KBM-7 (cell line): ENCODE results near the gene ACTN1.

Experiments used
- DNase-seq: peaks from one replicate; pipeline ENCODE4 v3.0.0-alpha.2; 2015
- in situ Hi-C: fragments of 300-500 bp; cut with MboI; formaldehyde crosslinking; loops from 2 replicates; pipeline ENCODE4 v1.14.3; 2020; ENCODE audit warnings: low sequenced_read_pairs, low pct_unique_long_range_greater_than_20kb, mixed read lengths

Gene ACTN1

GRCh38 chr14:68927089-68927488 lies 52.0 kb downstream of the ACTN1 start:
- in situ Hi-C loops = no loop called here
- DNase-seq = no peak

GRCh38 chr14:68926236-68926635 lies 52.9 kb downstream of the ACTN1 start:
- in situ Hi-C loops = no loop called here
- DNase-seq = peak; percentile 36

GRCh38 chr14:68925373-68925772 lies 53.7 kb downstream of the ACTN1 start:
- DNase-seq = no peak
- in situ Hi-C loops = no loop called here

GRCh38 chr14:68924186-68925158 lies 54.6 kb downstream of the ACTN1 start:
- in situ Hi-C loops = loop anchor here (25.0 kb wide), 1 partner anchor 163 kb away; no protein-coding TSS in a partner anchor
- DNase-seq = no peak

- no peak for DNase-seq
- in situ Hi-C loops = loop anchor here (25.0 kb wide), 1 partner anchor 164 kb away; no protein-coding TSS in a partner anchor
These were observed 56.2 kb downstream of the ACTN1 start for GRCh38 chr14:68922886-68923285.

GRCh38 chr14:68922201-68922621 lies 56.9 kb downstream of the ACTN1 start:
- no peak for DNase-seq
- in situ Hi-C loops = loop anchor here (25.0 kb wide), 1 partner anchor 165 kb away; no protein-coding TSS in a partner anchor

GRCh38 chr14:68921666-68922065 lies 57.4 kb downstream of the ACTN1 start:
- in situ Hi-C loops = loop anchor here (25.0 kb wide), 1 partner anchor 166 kb away; no protein-coding TSS in a partner anchor

GRCh38 chr14:68921049-68921448 lies 58.1 kb downstream of the ACTN1 start:
- DNase-seq = no peak
- in situ Hi-C loops = loop anchor here (25.0 kb wide), 1 partner anchor 166 kb away; no protein-coding TSS in a partner anchor

More at GRCh38 chr14:68921666-68922065, 57.4 kb downstream of the ACTN1 start:
- no peak for DNase-seq

- in situ Hi-C loops = loop anchor here (25.0 kb wide), 1 partner anchor 168 kb away; no protein-coding TSS in a partner anchor
- DNase-seq = no peak
These were observed 59.8 kb downstream of the ACTN1 start for GRCh38 chr14:68919129-68919927.

GRCh38 chr14:68918612-68919011 lies 60.5 kb downstream of the ACTN1 start:
- DNase-seq = no peak
- in situ Hi-C loops = loop anchor here (25.0 kb wide), 1 partner anchor 169 kb away; no protein-coding TSS in a partner anchor

GRCh38 chr14:68916358-68916941 lies 62.7 kb downstream of the ACTN1 start:
- no peak for DNase-seq
- in situ Hi-C loops = loop anchor here (25.0 kb wide), 1 partner anchor 171 kb away; no protein-coding TSS in a partner anchor

GRCh38 chr14:68913516-68913915 lies 65.6 kb downstream of the ACTN1 start:
- in situ Hi-C loops = loop anchor here (25.0 kb wide), 1 partner anchor 174 kb away; no protein-coding TSS in a partner anchor
- no peak for DNase-seq

GRCh38 chr14:68911594-68912227 lies 67.4 kb downstream of the ACTN1 start:
- DNase-seq = peak; percentile 79
- in situ Hi-C loops = loop anchor here (25.0 kb wide), 1 partner anchor 176 kb away; no protein-coding TSS in a partner anchor

GRCh38 chr14:68910540-68910939 lies 68.6 kb downstream of the ACTN1 start:
- no peak for DNase-seq
- in situ Hi-C loops = loop anchor here (25.0 kb wide), 1 partner anchor 177 kb away; no protein-coding TSS in a partner anchor

- DNase-seq = no peak
- in situ Hi-C loops = loop anchor here (25.0 kb wide), 1 partner anchor 178 kb away; no protein-coding TSS in a partner anchor
These were observed 70.3 kb downstream of the ACTN1 start for GRCh38 chr14:68908803-68909202.

GRCh38 chr14:68908201-68908600 lies 70.9 kb downstream of the ACTN1 start:
- in situ Hi-C loops = loop anchor here (25.0 kb wide), 1 partner anchor 179 kb away; no protein-coding TSS in a partner anchor
- no peak for DNase-seq

- no peak for DNase-seq
- in situ Hi-C loops = loop anchor here (25.0 kb wide), 1 partner anchor 181 kb away; no protein-coding TSS in a partner anchor
These were observed 72.7 kb downstream of the ACTN1 start for GRCh38 chr14:68906439-68906838.
